Cardiac fibroblast (primary cell): ENCODE data around the gene RBM20.
"Not testable (repeated sequence)": the region's sequence is repeated elsewhere in the genome, so short reads cannot be mapped to it uniquely, and the experiment has no call there.

Experiments used
- DNase-seq, 2 donors: peaks; one replicate each; pipeline versions ENCODE4 v3.0.0 to v3.0.0-alpha.2; 2010; ENCODE audit warnings: low read depth in 2 of 2
- H3K4me3 ChIP-seq, 2 donors: replicated peaks in 1 of 2; 1 replicate in 1 of 2; 2 replicates in 1 of 2; pipeline ENCODE4 v1.5.1; 2011; ENCODE audit warnings: low read depth in 2 of 2, low read length in 2 of 2, mild to moderate bottlenecking in 2 of 2, moderate library complexity in 1 of 2
- CTCF ChIP-seq: IDR thresholded peaks from one replicate; pipeline ENCODE4 v1.5.1; 2011; ENCODE audit warnings: low read depth, mild to moderate bottlenecking, low read length, inconsistent platforms

Gene RBM20

GRCh38 chr10:110636572-110636931 lies 7.6 kb upstream of the RBM20 start:
- no peak overlapping the region for H3K4me3 ChIP-seq
- DNase-seq = no peak
- TF ChIP-seq CTCF = no peak

GRCh38 chr10:110636932-110637557 lies 7.1 kb upstream of the RBM20 start:
- DNase-seq = no peak

GRCh38 chr10:110637558-110638053 lies 6.5 kb upstream of the RBM20 start:
- TF ChIP-seq CTCF = no peak
- no peak for DNase-seq
- H3K4me3 ChIP-seq = no peak overlapping the region

More at GRCh38 chr10:110636932-110637557, 7.1 kb upstream of the RBM20 start:
- H3K4me3 ChIP-seq = no peak overlapping the region
- no peak for TF ChIP-seq CTCF

- no peak for DNase-seq
- no peak for TF ChIP-seq CTCF
- no peak overlapping the region for H3K4me3 ChIP-seq
Observed at GRCh38 chr10:110638319-110638718, 5.8 kb upstream of the RBM20 start.

GRCh38 chr10:110639046-110639445 lies 5.1 kb upstream of the RBM20 start:
- not testable (repeated sequence) for H3K4me3 ChIP-seq, DNase-seq

- not testable (repeated sequence) for DNase-seq, H3K4me3 ChIP-seq
Observed at GRCh38 chr10:110639858-110640257, 4.3 kb upstream of the RBM20 start.

GRCh38 chr10:110641256-110641655 lies 2.9 kb upstream of the RBM20 start:
- no peak for TF ChIP-seq CTCF
- DNase-seq = no peak
- no peak overlapping the region for H3K4me3 ChIP-seq
